Adrenal gland (tissue), 12 donors: ENCODE measurements around the gene IQSEC2. TPM values are rescaled to one million over a fixed set of nuclear protein-coding genes. Genes with fewer than 3 reads are reported as not detected.

Source experiments
- DNase-seq, 7 donors: peaks; one replicate each; pipeline ENCODE4 v3.0.0-alpha.2; 2019 to 2020
- H3K27ac ChIP-seq, 5 donors: fragments of 200-600 bp; sonication (generic) in 4 of 5; 1 replicate in 3 of 5; 2 replicates in 2 of 5; pipeline versions ENCODE4 v1.5.1 to v1.8.0; 2016 to 2020; ENCODE audit warnings: mild to moderate bottlenecking in 1 of 5
- H3K27me3 ChIP-seq: fragments of 200-600 bp; 2 replicates; pipeline ENCODE4 v1.8.0; 2021
- H3K36me3 ChIP-seq, 2 donors: fragments of 200-600 bp; replicated peaks in 1 of 2; 1 replicate in 1 of 2; 2 replicates in 1 of 2; pipeline versions ENCODE4 v1.5.1 to v1.8.0; 2018 to 2022
- H3K4me1 ChIP-seq, 2 donors: fragments of 200-600 bp; replicated peaks in 1 of 2; 1 replicate in 1 of 2; 2 replicates in 1 of 2; pipeline versions ENCODE4 v1.5.1 to v1.8.0; 2018 to 2021
- H3K4me3 ChIP-seq, 4 donors: fragments of 200-600 bp; sonication (generic) in 3 of 4; one replicate each; pipeline ENCODE4 v1.5.1; 2016 to 2018
- H3K9me3 ChIP-seq, 3 donors: fragments of 200-600 bp; sonication (generic) in 1 of 3; replicated peaks in 1 of 3; 1 replicate in 2 of 3; 2 replicates in 1 of 3; pipeline versions ENCODE4 v1.5.1 to v1.8.0; 2016 to 2021
- POLR2A ChIP-seq, 2 donors: fragments of 450-650 bp; IDR thresholded peaks; one replicate each; pipeline ENCODE4 v1.6.1; 2017; ENCODE audit warnings: antibody characterized with exemption in 2 of 2, mild to moderate bottlenecking in 2 of 2, moderate library complexity in 1 of 2
- WGBS, 4 donors: extraction: QIAGEN DNeasy Blood & Tissue Kit in 2 of 4; methylation state at CpG; one replicate each; pipeline versions ENCODE4 v1.1.5 to v1.1.7; 2013 to 2017; 5-methylcytosine and 5-hydroxymethylcytosine counted together
- intact Hi-C, 2 donors: fragments of 100-400 bp; cut with DNase I; formaldehyde crosslinking; loops; one replicate each; pipeline versions ENCODE4 v1.14.1 to v1.15.0; 2022 to 2023
- polyA plus RNA-seq, 3 donors: library from polyadenylated mRNA; stranded (reverse); fragments of 200-250 nt in 2 of 3; fragments of 350-450 nt in 1 of 3; fragmentation: Illumina TruSeq in 1 of 3; extraction: RNeasy Lipid Tissue Mini Kit (QIAGEN cat#74804) in 1 of 3; gene quantifications; one replicate each; pipeline ENCODE4 v1.2.3, GENCODE V29; 2013 to 2014
- total RNA-seq, 9 donors: library from RNA; depleted of rRNA in 4 of 9; stranded (reverse); fragments of >200 nt in 4 of 9; fragments of 120-200 nt in 1 of 9; fragmentation: NEBNext Ultra II Directional in 1 of 9; extraction: Animal tissue kit (Norgen Biotek cat#: 25700) in 1 of 9; gene quantifications; one replicate each; pipeline versions ENCODE4 v1.1.0 to v1.2.4, GENCODE V29; 2013 to 2023
- TF ChIP-seq, protein P1 (sequence below), 6 experiments: fragments of 450-650 bp in 4 of 6; fragments of 200-600 bp in 2 of 6; sonication (generic) in 1 of 6; IDR thresholded peaks; 1 replicate in 5 of 6; 2 replicates in 1 of 6; pipeline versions ENCODE4 v1.5.1 to v1.8.0; 2016 to 2021; ENCODE audit warnings: antibody characterized with exemption in 6 of 6, mild to moderate bottlenecking in 2 of 6, moderate library complexity in 1 of 6
- donor health status: healthy with polysubstance abuse.
- donor health status: Bipolar disorder and iron deficiency.
- donor health status: DM: yes; HTN: yes; CAD: no.
- donor health status: DM: no; HTN: no; CAD: no.
- donor health status: DM: no; HTN: no; CAD: no.
- donor health status: DM: yes; HTN: yes; CAD: no.

IQSEC2 gene
- total and polyA plus RNA-seq, 12 donors: 2.4 to 67.9 (median 37.8) TPM

DNA sequence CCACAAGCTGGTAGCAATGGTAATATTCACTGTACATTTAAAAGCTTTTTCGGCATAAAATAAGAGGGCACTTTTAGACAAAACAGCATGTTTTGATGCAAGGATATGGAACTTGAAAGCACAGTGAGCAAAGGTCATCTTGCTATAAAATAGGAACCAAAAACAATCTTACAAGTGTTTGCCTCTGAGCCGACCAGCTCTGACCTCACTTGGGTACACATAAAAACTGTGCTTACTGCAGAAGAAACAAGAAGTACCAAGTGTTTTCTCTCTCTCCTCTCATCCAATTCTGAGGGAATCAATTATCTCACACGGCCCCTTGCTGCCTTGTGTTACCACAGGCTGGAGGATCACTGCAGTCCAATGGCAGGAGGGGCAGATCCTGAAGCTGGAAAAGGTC, 4.8 kb upstream of the IQSEC2 start:
- DNase-seq: peak in 1 of 7 donors; percentile 11
- no peak overlapping the region for H3K4me3 ChIP-seq
- WGBS, 4 donors: 46 to 69% (median 57%) methylated on average over 3 of the region's 3 CpGs
- intact Hi-C loops: no loop called here
- TF ChIP-seq, protein P1, sequence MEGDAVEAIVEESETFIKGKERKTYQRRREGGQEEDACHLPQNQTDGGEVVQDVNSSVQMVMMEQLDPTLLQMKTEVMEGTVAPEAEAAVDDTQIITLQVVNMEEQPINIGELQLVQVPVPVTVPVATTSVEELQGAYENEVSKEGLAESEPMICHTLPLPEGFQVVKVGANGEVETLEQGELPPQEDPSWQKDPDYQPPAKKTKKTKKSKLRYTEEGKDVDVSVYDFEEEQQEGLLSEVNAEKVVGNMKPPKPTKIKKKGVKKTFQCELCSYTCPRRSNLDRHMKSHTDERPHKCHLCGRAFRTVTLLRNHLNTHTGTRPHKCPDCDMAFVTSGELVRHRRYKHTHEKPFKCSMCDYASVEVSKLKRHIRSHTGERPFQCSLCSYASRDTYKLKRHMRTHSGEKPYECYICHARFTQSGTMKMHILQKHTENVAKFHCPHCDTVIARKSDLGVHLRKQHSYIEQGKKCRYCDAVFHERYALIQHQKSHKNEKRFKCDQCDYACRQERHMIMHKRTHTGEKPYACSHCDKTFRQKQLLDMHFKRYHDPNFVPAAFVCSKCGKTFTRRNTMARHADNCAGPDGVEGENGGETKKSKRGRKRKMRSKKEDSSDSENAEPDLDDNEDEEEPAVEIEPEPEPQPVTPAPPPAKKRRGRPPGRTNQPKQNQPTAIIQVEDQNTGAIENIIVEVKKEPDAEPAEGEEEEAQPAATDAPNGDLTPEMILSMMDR (IDR thresholded peaks at IDR 0.05): no peak
- no peak for TF ChIP-seq POLR2A (IDR thresholded peaks at IDR 0.05)
- peak overlapping the region in 1 of 5 donors; percentile 21 for H3K27ac ChIP-seq
- no peaks in the 10 kb centered on the region for H3K9me3 ChIP-seq
- peaks cover 7 to 39% of the 10 kb centered on the region in 2 donors for H3K4me1 ChIP-seq
- H3K36me3 ChIP-seq: no peaks in the 10 kb centered on the region
- peaks cover 16% of the 10 kb centered on the region for H3K27me3 ChIP-seq

DNA sequence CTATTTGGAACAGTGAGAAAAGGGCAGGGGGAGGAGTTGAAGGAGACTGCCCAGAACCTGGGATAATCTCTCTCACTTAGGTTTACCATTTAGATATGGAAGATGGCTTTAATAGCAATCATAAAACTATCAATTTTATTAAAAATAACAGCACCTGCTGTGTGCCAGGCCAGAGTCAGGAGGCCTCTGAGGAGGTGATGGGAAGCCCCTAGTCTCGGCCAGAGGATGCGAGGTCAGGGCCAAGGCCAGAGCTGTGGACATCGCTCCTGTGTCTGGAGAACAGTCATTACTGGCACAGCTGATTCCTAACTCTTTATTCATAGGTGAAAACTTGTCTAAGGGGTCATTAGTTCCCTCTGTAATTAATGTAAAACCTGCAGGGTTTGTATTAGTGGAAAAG, 4.2 kb upstream of the IQSEC2 start:
- intact Hi-C loops: no loop called here
- Histone ChIP-seq H3K9me3 (no peaks in the 10 kb centered on the region), H3K4me1 (peaks cover 7 to 44% of the 10 kb centered on the region in 2 donors), H3K4me3 (no peak overlapping the region), H3K36me3 (no peaks in the 10 kb centered on the region), H3K27ac (peak overlapping the region in 1 of 5 donors; percentile 21), H3K27me3 (peaks cover 14% of the 10 kb centered on the region)
- DNase-seq: peak in 2 of 7 donors; percentile 11 to 29
- 36 to 53% (median 52%) methylated on average over 3 of the region's 3 CpGs; no CpG with 5 or more reads in 1 of the 4 donors for WGBS, 4 donors
- no peak for TF ChIP-seq POLR2A (IDR thresholded peaks at IDR 0.05)
- TF ChIP-seq, protein P1 (IDR thresholded peaks at IDR 0.05): no peak

DNA sequence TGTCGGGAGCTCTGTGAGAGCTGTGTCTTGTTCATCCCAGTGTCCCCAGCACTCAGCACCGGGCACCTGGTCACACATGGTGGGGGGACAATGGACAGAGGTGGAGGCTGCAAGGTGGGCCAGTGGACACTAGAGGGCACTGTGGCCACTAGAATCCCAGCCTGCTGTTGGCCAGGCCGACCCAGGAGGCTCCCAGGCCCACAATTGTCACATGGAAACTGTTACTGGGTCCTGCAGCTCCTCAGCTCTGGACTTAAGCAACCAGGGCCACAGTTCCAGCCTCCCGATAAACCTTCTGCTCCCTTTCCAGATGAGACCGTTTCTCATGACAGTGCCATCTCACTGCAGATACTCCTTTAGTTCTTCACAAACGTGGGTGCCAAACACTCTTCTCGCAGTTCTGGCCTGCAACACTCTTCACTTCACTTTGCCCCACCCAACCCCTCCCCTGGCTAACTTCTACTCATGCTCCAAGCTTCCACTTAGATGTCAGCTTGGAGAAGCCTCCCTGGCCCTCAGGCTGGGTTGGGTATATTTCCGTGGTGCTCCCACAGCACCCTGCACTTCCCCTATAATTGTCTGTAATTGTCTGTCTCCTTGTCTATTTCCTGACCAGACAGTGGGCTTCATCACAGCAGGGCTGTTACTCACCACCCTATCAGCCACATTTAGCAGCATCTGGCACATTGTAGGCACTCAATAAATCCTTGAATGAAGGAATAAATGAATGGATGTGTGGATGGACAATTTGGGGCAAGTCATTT, 3.5 kb upstream of the IQSEC2 start:
- no peak for TF ChIP-seq POLR2A (IDR thresholded peaks at IDR 0.05)
- TF ChIP-seq, protein P1 (IDR thresholded peaks at IDR 0.05): peak; percentile 56 to 85 (median 78)
- 21 to 37% (median 31%) methylated on average over 4 to 8 of the region's 8 CpGs for whole genome bisulfite sequencing, 4 donors
- H3K4me1 ChIP-seq: peaks cover 7 to 49% of the 10 kb centered on the region in 2 donors
- no peaks in the 10 kb centered on the region for H3K9me3 ChIP-seq
- H3K36me3 ChIP-seq: no peaks in the 10 kb centered on the region
- H3K4me3 ChIP-seq: no peak overlapping the region
- H3K27ac ChIP-seq: no peak overlapping the region
- intact Hi-C loops: loop anchor here in 1 of 2 donors (5.0 kb wide), 1 partner anchor 47 kb away; no protein-coding TSS in a partner anchor
- peak; percentile 59 to 85 (median 69) for DNase-seq
- peaks cover 13% of the 10 kb centered on the region for H3K27me3 ChIP-seq

DNA sequence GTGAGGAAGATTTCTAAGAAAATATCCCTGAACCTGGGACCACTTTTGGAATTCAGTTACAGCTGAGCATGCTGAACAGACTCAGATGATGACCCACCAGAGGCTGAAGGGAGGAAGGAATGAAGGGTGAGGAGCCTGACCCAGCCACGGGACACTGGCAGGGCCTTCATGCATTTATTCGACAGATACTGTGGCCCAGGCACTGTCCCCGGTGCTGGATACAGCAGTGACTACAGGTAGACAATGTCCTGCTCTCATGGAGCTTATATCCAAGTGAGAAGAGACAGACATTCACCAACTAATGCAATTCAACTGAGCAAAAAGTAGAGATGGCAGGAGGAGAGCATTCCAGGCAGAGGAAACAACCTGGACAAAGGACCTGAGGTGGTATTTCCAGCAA, 2.2 kb upstream of the IQSEC2 start:
- Histone ChIP-seq H3K9me3 (no peaks in the 10 kb centered on the region), H3K4me3 (no peak overlapping the region), H3K27me3 (peaks cover 13% of the 10 kb centered on the region), H3K36me3 (no peaks in the 10 kb centered on the region), H3K4me1 (peaks cover 7 to 49% of the 10 kb centered on the region in 2 donors), H3K27ac (no peak overlapping the region)
- TF ChIP-seq, protein P1 (IDR thresholded peaks at IDR 0.05): no peak
- no peak for TF ChIP-seq POLR2A (IDR thresholded peaks at IDR 0.05)
- intact Hi-C loops: loop anchor here in 1 of 2 donors (5.0 kb wide), 1 partner anchor 49 kb away; no protein-coding TSS in a partner anchor
- WGBS, 4 donors: 65 to 82% (median 69%) methylated on average over 2 to 3 of the region's 3 CpGs
- peak in 1 of 7 donors; percentile 2 for DNase-seq
